Neural progenitor cell (in vitro differentiated cells): ENCODE measurements around the gene GRIK2. TPM values are rescaled to one million over a fixed set of nuclear protein-coding genes. Genes with fewer than 3 reads are reported as not detected.

ENCODE experiments used
- DNase-seq: peaks from one replicate; pipeline ENCODE4 v3.0.0-alpha.2; 2016; ENCODE audit warnings: low spot score
- H2AFZ ChIP-seq: fragments of 200-600 bp; sonication (generic); replicated peaks from 2 replicates; pipeline ENCODE4 v1.6.1; 2016; ENCODE audit warnings: antibody characterized with exemption
- H3F3A ChIP-seq: fragments of 200-600 bp; sonication (generic); 2 replicates; pipeline ENCODE4 v1.6.1; 2016; ENCODE audit warnings: antibody characterized with exemption, low read depth
- H3K27ac ChIP-seq: fragments of 200-600 bp; sonication (generic); 2 replicates; pipeline ENCODE4 v1.5.1; 2016; ENCODE audit warnings: mild to moderate bottlenecking
- H3K27me3 ChIP-seq: fragments of 200-600 bp; sonication (generic); 2 replicates; pipeline ENCODE4 v1.6.1; 2016; ENCODE audit warnings: mild to moderate bottlenecking, moderate library complexity
- H3K36me3 ChIP-seq: fragments of 200-600 bp; sonication (generic); 2 replicates; pipeline ENCODE4 v1.5.1; 2016
- H3K4me1 ChIP-seq: fragments of 200-600 bp; sonication (generic); 2 replicates; pipeline ENCODE4 v1.6.1; 2016; ENCODE audit warnings: mixed run types
- H3K4me2 ChIP-seq: fragments of 200-600 bp; sonication (generic); 2 replicates; pipeline ENCODE4 v1.6.1; 2016
- H3K4me3 ChIP-seq: fragments of 200-600 bp; sonication (generic); 2 replicates; pipeline ENCODE4 v1.5.1; 2016
- H3K79me2 ChIP-seq: fragments of 200-600 bp; sonication (generic); 2 replicates; pipeline ENCODE4 v1.6.1; 2016; ENCODE audit warnings: low read depth
- H3K9ac ChIP-seq: fragments of 200-600 bp; sonication (generic); 2 replicates; pipeline ENCODE4 v1.6.1; 2016
- H3K9me3 ChIP-seq: fragments of 200-600 bp; sonication (generic); 2 replicates; pipeline ENCODE4 v1.5.1; 2016; ENCODE audit warnings: low read depth
- H4K20me1 ChIP-seq: fragments of 200-600 bp; sonication (generic); 2 replicates; pipeline ENCODE4 v1.6.1; 2016; ENCODE audit warnings: low read depth
- H3K27ac Mint-ChIP-seq: 3 replicates; pipeline ENCODE4 v1.8.0; 2021; ENCODE audit warnings: mixed read lengths
- H3K27me3 Mint-ChIP-seq: 2 replicates; pipeline ENCODE4 v1.8.0; 2022; ENCODE audit warnings: low read depth, mild to moderate bottlenecking, inconsistent platforms, moderate library complexity, mixed read lengths; ENCODE audit not compliant: insufficient read depth
- H3K36me3 Mint-ChIP-seq: 3 replicates; pipeline ENCODE4 v1.8.0; 2021; ENCODE audit warnings: mixed read lengths
- H3K4me1 Mint-ChIP-seq: 3 replicates; pipeline ENCODE4 v1.8.0; 2021; ENCODE audit warnings: mixed read lengths
- H3K4me3 Mint-ChIP-seq: 3 replicates; pipeline ENCODE4 v1.8.0; 2021; ENCODE audit warnings: mild to moderate bottlenecking, moderate library complexity, mixed read lengths
- H3K9me3 Mint-ChIP-seq: 3 replicates; pipeline ENCODE4 v1.8.0; 2020; ENCODE audit warnings: mixed read lengths
- EZH2 ChIP-seq: fragments of 200-600 bp; sonication (generic); IDR thresholded peaks from 2 replicates; pipeline ENCODE4 v1.6.1; 2017; ENCODE audit warnings: antibody characterized with exemption, mild to moderate bottlenecking, moderate library complexity
- EZH2phosphoT487 ChIP-seq: fragments of 200-600 bp; sonication (generic); IDR thresholded peaks from 2 replicates; pipeline ENCODE4 v1.6.1; 2017; ENCODE audit warnings: antibody characterized with exemption
- total RNA-seq: library from RNA; depleted of rRNA; stranded (reverse); fragments of >200 nt; gene quantifications from 2 replicates; pipeline ENCODE4 v1.2.3, GENCODE V29; 2015; ENCODE audit warnings: low replicate concordance
- TF ChIP-seq, protein P1 (sequence below): fragments of 200-600 bp; sonication (generic); IDR thresholded peaks from 2 replicates; pipeline ENCODE4 v1.5.1; 2017; ENCODE audit warnings: antibody characterized with exemption, mild to moderate bottlenecking

The GRIK2 gene
- total RNA-seq, 1 donor from 2014 or later, result 0.88 TPM

GRCh38 chr6:101926149-101926925, 532.8 kb downstream of the GRIK2 start:
- no peak overlapping the region for H3K4me3 ChIP-seq
- H3K27ac Mint-ChIP-seq, result no peak overlapping the region
- H3K9ac ChIP-seq, result no peak overlapping the region
- H3K36me3 ChIP-seq, result no peaks in the 10 kb centered on the region
- H3K79me2 ChIP-seq, result no peaks in the 10 kb centered on the region
- no peaks in the 10 kb centered on the region for H3K4me1 ChIP-seq
- peaks cover 3% of the 10 kb centered on the region for H3K4me1 Mint-ChIP-seq
- H3K4me2 ChIP-seq, result no peak overlapping the region
- H4K20me1 ChIP-seq, result no peaks in the 10 kb centered on the region
- H3K9me3 ChIP-seq, result no peaks in the 10 kb centered on the region
- no peak for DNase-seq
- H3K27ac ChIP-seq, result no peak overlapping the region
- no peak overlapping the region for H2AFZ ChIP-seq
- H3K4me3 Mint-ChIP-seq, result no peak overlapping the region
- no peaks in the 10 kb centered on the region for H3K9me3 Mint-ChIP-seq
- no peak for TF ChIP-seq EZH2
- TF ChIP-seq EZH2phosphoT487, result no peak
- TF ChIP-seq, protein P1, sequence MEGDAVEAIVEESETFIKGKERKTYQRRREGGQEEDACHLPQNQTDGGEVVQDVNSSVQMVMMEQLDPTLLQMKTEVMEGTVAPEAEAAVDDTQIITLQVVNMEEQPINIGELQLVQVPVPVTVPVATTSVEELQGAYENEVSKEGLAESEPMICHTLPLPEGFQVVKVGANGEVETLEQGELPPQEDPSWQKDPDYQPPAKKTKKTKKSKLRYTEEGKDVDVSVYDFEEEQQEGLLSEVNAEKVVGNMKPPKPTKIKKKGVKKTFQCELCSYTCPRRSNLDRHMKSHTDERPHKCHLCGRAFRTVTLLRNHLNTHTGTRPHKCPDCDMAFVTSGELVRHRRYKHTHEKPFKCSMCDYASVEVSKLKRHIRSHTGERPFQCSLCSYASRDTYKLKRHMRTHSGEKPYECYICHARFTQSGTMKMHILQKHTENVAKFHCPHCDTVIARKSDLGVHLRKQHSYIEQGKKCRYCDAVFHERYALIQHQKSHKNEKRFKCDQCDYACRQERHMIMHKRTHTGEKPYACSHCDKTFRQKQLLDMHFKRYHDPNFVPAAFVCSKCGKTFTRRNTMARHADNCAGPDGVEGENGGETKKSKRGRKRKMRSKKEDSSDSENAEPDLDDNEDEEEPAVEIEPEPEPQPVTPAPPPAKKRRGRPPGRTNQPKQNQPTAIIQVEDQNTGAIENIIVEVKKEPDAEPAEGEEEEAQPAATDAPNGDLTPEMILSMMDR, result no peak
- no peaks in the 10 kb centered on the region for H3K27me3 ChIP-seq
- H3K27me3 Mint-ChIP-seq, result no peaks in the 10 kb centered on the region
- H3F3A ChIP-seq, result no peaks in the 10 kb centered on the region
- no peaks in the 10 kb centered on the region for H3K36me3 Mint-ChIP-seq

DNA sequence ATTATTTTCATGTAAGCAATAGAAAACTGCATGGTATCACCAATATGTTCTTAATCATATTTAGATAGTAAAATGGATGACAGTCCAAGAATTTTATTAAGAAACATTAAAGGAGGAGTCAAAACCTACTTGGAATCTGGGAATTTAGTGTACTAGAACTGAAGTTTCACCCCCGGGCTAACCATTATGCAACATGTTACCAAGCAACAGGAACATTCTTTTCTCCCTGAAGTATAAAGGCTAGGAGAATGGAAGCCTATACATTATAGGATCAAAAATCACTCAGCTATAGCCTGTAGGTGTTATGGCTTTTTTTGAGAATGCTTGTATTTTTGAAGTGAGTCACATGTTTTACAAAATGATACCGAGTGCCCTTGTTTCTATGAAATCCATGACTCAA, 538.3 kb downstream of the GRIK2 start:
- no peaks in the 10 kb centered on the region for H3K27me3 Mint-ChIP-seq
- Histone ChIP-seq H3K4me2 (no peak overlapping the region), H4K20me1 (no peaks in the 10 kb centered on the region), H3K27me3 (no peaks in the 10 kb centered on the region), H3K27ac (no peak overlapping the region), H3K9me3 (no peaks in the 10 kb centered on the region), H3K9ac (no peak overlapping the region), H3K4me3 (no peak overlapping the region), H3K79me2 (no peaks in the 10 kb centered on the region), H3K4me1 (no peaks in the 10 kb centered on the region), H2AFZ (no peak overlapping the region), H3K36me3 (no peaks in the 10 kb centered on the region), H3F3A (no peaks in the 10 kb centered on the region)
- TF ChIP-seq, protein P1, result no peak
- TF ChIP-seq EZH2phosphoT487 (no peak), EZH2 (no peak)
- H3K27ac Mint-ChIP-seq, result no peak overlapping the region
- no peaks in the 10 kb centered on the region for H3K9me3 Mint-ChIP-seq
- no peaks in the 10 kb centered on the region for H3K36me3 Mint-ChIP-seq
- peaks cover 5% of the 10 kb centered on the region for H3K4me1 Mint-ChIP-seq
- no peak for DNase-seq
- H3K4me3 Mint-ChIP-seq, result no peak overlapping the region

- H3K4me1 ChIP-seq, result no peaks in the 10 kb centered on the region
- H3K9ac ChIP-seq, result no peak overlapping the region
- no peak overlapping the region for H3K4me3 ChIP-seq
- no peaks in the 10 kb centered on the region for H3K27me3 ChIP-seq
- H3K79me2 ChIP-seq, result no peaks in the 10 kb centered on the region
- H2AFZ ChIP-seq, result no peak overlapping the region
- no peaks in the 10 kb centered on the region for H4K20me1 ChIP-seq
- no peak overlapping the region for H3K27ac Mint-ChIP-seq
- no peaks in the 10 kb centered on the region for H3F3A ChIP-seq
- H3K27ac ChIP-seq, result no peak overlapping the region
- no peaks in the 10 kb centered on the region for H3K36me3 Mint-ChIP-seq
- no peaks in the 10 kb centered on the region for H3K36me3 ChIP-seq
- H3K27me3 Mint-ChIP-seq, result no peaks in the 10 kb centered on the region
- H3K9me3 Mint-ChIP-seq, result no peaks in the 10 kb centered on the region
- H3K4me1 Mint-ChIP-seq, result peaks cover 13% of the 10 kb centered on the region
- no peak for TF ChIP-seq EZH2
- H3K4me3 Mint-ChIP-seq, result no peak overlapping the region
- H3K9me3 ChIP-seq, result no peaks in the 10 kb centered on the region
- no peak overlapping the region for H3K4me2 ChIP-seq
- no peak for DNase-seq
Measured at GRCh38 chr6:101932704-101933103, 539.2 kb downstream of the GRIK2 start.

DNA sequence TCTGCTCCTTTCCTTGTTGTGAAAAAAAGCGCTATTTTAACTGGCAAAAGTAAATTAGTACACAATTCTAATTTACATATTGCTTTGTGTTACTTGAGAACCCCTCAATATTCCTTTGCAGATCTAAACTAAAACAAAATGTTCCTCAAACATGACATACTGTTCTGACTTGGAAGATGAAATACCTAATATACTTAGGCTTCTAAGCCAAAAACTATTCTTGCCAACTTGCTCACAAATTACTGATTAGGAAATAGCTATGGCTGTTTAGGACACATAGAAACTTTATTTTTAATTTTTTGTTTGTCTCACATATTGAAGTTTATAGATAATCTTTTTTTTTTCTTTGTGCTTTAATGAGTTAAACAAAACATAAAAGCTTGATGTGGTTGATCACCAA, 542.2 kb downstream of the GRIK2 start:
- DNase-seq, result no peak
- Mint-ChIP-seq H3K27ac (no peak overlapping the region), H3K4me3 (no peak overlapping the region), H3K36me3 (no peaks in the 10 kb centered on the region), H3K27me3 (no peaks in the 10 kb centered on the region), H3K9me3 (no peaks in the 10 kb centered on the region), H3K4me1 (peaks cover 18% of the 10 kb centered on the region)
- H3K36me3 ChIP-seq, result no peaks in the 10 kb centered on the region
- peaks cover 8% of the 10 kb centered on the region for H3K4me1 ChIP-seq
- no peak overlapping the region for H3K9ac ChIP-seq
- H3K27ac ChIP-seq, result no peak overlapping the region
- TF ChIP-seq EZH2 (no peak), EZH2phosphoT487 (no peak)
- TF ChIP-seq, protein P1, result no peak
- H4K20me1 ChIP-seq, result no peaks in the 10 kb centered on the region
- no peaks in the 10 kb centered on the region for H3K9me3 ChIP-seq
- no peaks in the 10 kb centered on the region for H3K79me2 ChIP-seq
- no peak overlapping the region for H2AFZ ChIP-seq
- H3K27me3 ChIP-seq, result no peaks in the 10 kb centered on the region
- no peak overlapping the region for H3K4me2 ChIP-seq
- H3K4me3 ChIP-seq, result no peak overlapping the region
- no peaks in the 10 kb centered on the region for H3F3A ChIP-seq
